Measurements from ENCODE around the gene ERAL1. TPM values are rescaled to one million over a fixed set of nuclear protein-coding genes. Genes with fewer than 3 reads are reported as not detected.

The ERAL1 gene
- total and polyA plus RNA-seq, 2 of the 8 experiments (the other 6 are each of a cell fraction or from before 2014, with no cell fraction given) = 67.8 to 122 TPM

- Histone ChIP-seq H2BK12ac (ENCODE audit: low read depth, low read length) (no peak overlapping the region), H3K23me2 (ENCODE audit: low read depth, low read length) (peaks cover 7% of the 10 kb centered on the region; the same call in 1 of the 2 replicates), H3K27me3 (replicated peaks in 1 of 4; ENCODE audit: control insufficient read depth in 3 of 4, extremely low read depth in 1 of 4, insufficient read depth in 3 of 4, low read length in 3 of 4) (no peaks in the 10 kb centered on the region), H3K79me2 (ENCODE audit: control insufficient read depth in 1 of 2, insufficient read depth in 2 of 2, low read length in 2 of 2) (peaks cover 9 to 52% of the 10 kb centered on the region in 2 experiments), H3K9me3 (ENCODE audit: insufficient read depth in 2 of 2, low read depth in 1 of 2, low read length in 1 of 2) (no peaks in the 10 kb centered on the region), H4K91ac (replicated peaks; ENCODE audit: insufficient read length, low read length) (no peak overlapping the region), H2BK15ac (ENCODE audit: low read length) (no peak overlapping the region), H3K36me3 (ENCODE audit: control insufficient read depth in 2 of 4, insufficient read depth in 4 of 4, low read length in 3 of 4) (no peaks in the 10 kb centered on the region), H2BK120ac (replicated peaks; ENCODE audit: low read depth, low read length) (no peak overlapping the region), H2AK5ac (ENCODE audit: low read depth, low read length) (no peak overlapping the region), H3K23ac (ENCODE audit: insufficient read length) (no peak overlapping the region), H4K8ac (ENCODE audit: extremely low read depth, insufficient read depth, low read length) (no peak overlapping the region), H3K4me2 (ENCODE audit: insufficient read depth in 1 of 2, low read depth in 2 of 2, low read length in 2 of 2) (peak overlapping the region; percentile 74 to 85), H3K9ac (replicated peaks in 1 of 4; ENCODE audit: extremely low read depth in 1 of 4, low read depth in 3 of 4, low read length in 3 of 4) (peak overlapping the region in 3 of 4 experiments; percentile 77 to 94 (median 80); a peak in 6 of 7 replicates), H3K14ac (ENCODE audit: insufficient read length) (no peak overlapping the region), H4K20me1 (replicated peaks in 1 of 2; ENCODE audit: control insufficient read depth in 1 of 2, insufficient read depth in 2 of 2, low read length in 2 of 2) (no peaks in the 10 kb centered on the region), H3K4ac (replicated peaks; ENCODE audit: insufficient read length, low read depth, low read length) (no peak overlapping the region), H2BK20ac (ENCODE audit: low read length) (no peak overlapping the region), H3K79me1 (ENCODE audit: low read depth, low read length) (peaks cover 2% of the 10 kb centered on the region; the same call in 1 of the 2 replicates), H3K4me3 (ENCODE audit: extremely low read depth in 1 of 4, insufficient read depth in 2 of 4, low read depth in 3 of 4, low read length in 4 of 4) (peak overlapping the region; percentile 85 to 98 (median 92)), H4K5ac (ENCODE audit: insufficient read length, low read depth, low read length) (no peak overlapping the region), H2AFZ (ENCODE audit: low read length) (no peak overlapping the region), H3K27ac (ENCODE audit: low read depth, low read length) (peak overlapping the region; percentile 18; the same call in 1 of the 2 replicates), H3K4me1 (replicated peaks in 1 of 4; ENCODE audit: control insufficient read depth in 3 of 4, insufficient read depth in 4 of 4, low read length in 3 of 4) (peaks cover 0 to 1% (median 0%) of the 10 kb centered on the region in 4 experiments; a peak in 1 of 7 replicates), H2BK5ac (ENCODE audit: low read depth, low read length) (peak overlapping the region; percentile 91), H3K18ac (ENCODE audit: extremely low read depth, low read length) (peak overlapping the region; percentile 80; the same call in 1 of the 2 replicates), H3K56ac (replicated peaks; ENCODE audit: insufficient read length, low read depth, low read length) (no peak overlapping the region)
- ChIA-PET POLR2A (ENCODE audit: partially characterized antibody) (interaction anchor here (0.6 to 2.8 kb wide), 33 partner anchors 8 to 131 kb away, joined by 3 to 15 read pairs (median 5); partner anchors contain the start of genes NEK8 and RPL23A), CTCF (ENCODE audit: partially characterized antibody) (interaction anchor here (0.6 to 3.9 kb wide), 11 partner anchors 13 to 414 kb away, joined by 3 to 32 read pairs (median 3); no protein-coding TSS in a partner anchor)
- DNase-seq (ENCODE audit: low read depth in 1 of 2, low spot score in 2 of 2) (no peak), FAIRE-seq (no peak)
- WGBS, 2 experiments (ENCODE audit: extremely low coverage in 1 of 2, insufficient coverage in 1 of 2, insufficient read length in 1 of 2, insufficient replicate concordance in 2 of 2, low coverage in 1 of 2, low lambda C conversion rate in 2 of 2, missing lambda C conversion rate in 1 of 2) = 24% methylated on average over 6 of the region's 6 CpGs; no CpG with 5 or more reads in 1 of the 2 experiments
- TF ChIP-seq USF2 (IDR thresholded peaks at IDR 0.05; ENCODE audit: low read length) (no peak), CTCF (IDR thresholded peaks at IDR 0.05; ENCODE audit: control extremely low read depth in 1 of 3, insufficient read depth in 1 of 3, low read depth in 1 of 3, low read length in 3 of 3) (no peak), TBP (IDR thresholded peaks at IDR 0.05; ENCODE audit: low read depth, low read length) (no peak), TAF7 (optimal IDR thresholded peaks at IDR 0.05; ENCODE audit: borderline replicate concordance, low read depth, low read length) (no peak), CTBP2 (IDR thresholded peaks at IDR 0.05; ENCODE audit: borderline replicate concordance, insufficient read depth, insufficient read length, low read length) (no peak), GABPA (IDR thresholded peaks at IDR 0.05; ENCODE audit: borderline replicate concordance, insufficient read depth, low read length) (no peak), NRF1 (IDR thresholded peaks at IDR 0.05; ENCODE audit: low read depth, low read length) (no peak), YY1 (IDR thresholded peaks at IDR 0.05; ENCODE audit: low read depth, low read length) (no peak), TAF1 (IDR thresholded peaks at IDR 0.05; ENCODE audit: low read depth, low read length) (no peak)
Observed at GRCh38 chr17:28841901-28842281, 12.9 kb upstream of the ERAL1 start.

Data from H1 (cell line).